Stimulated activated CD8-positive, alpha-beta memory T cell treated with anti-CD3 and anti-CD28 coated beads, Interleukin-4, amount 100 ng/mL, for 1 hour (primary cell): ENCODE data around the gene AFF1.
"Not testable (repeated sequence)": the region's sequence is repeated elsewhere in the genome, so short reads cannot be mapped to it uniquely, and the experiment has no call there.

Experiments
- DNase-seq, 2 donors: peaks; one replicate each; pipeline ENCODE4 v3.0.0-alpha.2; 2020; ENCODE audit warnings: low read depth in 2 of 2, low spot score in 1 of 2

AFF1 gene

GRCh38 chr4:87053802-87054767, 119.3 kb downstream of the AFF1 start:
- no peak for DNase-seq

GRCh38 chr4:87054900-87055299, 120.1 kb downstream of the AFF1 start:
- DNase-seq: no peak

- DNase-seq: no peak
Observed at GRCh38 chr4:87055311-87055710, 120.5 kb downstream of the AFF1 start.

GRCh38 chr4:87056881-87057280, 122.1 kb downstream of the AFF1 start:
- no peak for DNase-seq

DNA sequence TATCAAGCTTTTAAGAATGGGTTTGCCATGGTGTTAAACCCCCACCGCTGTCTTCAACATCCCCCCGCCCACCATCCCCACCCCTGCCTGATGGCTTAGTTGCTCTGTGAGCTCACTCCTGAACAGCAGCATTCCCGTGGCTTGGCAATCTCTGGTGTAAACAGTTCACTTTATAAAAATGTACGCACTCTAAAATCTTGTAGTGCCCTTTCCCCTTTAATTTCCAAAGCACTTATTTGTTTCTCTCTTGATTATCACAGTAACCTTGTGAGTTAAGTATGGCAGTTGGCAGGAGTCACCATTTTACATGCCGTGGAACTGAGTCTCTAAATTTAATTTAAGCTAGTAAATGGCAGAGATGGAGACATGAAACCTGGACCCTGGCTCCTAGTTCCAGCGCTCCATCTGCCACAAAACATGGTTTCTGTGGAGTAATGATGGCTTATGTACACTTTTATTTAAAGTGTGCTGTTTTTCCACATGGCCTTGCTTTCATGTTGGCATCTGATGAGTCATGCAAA, 123.1 kb downstream of the AFF1 start:
- DNase-seq: no peak

DNA sequence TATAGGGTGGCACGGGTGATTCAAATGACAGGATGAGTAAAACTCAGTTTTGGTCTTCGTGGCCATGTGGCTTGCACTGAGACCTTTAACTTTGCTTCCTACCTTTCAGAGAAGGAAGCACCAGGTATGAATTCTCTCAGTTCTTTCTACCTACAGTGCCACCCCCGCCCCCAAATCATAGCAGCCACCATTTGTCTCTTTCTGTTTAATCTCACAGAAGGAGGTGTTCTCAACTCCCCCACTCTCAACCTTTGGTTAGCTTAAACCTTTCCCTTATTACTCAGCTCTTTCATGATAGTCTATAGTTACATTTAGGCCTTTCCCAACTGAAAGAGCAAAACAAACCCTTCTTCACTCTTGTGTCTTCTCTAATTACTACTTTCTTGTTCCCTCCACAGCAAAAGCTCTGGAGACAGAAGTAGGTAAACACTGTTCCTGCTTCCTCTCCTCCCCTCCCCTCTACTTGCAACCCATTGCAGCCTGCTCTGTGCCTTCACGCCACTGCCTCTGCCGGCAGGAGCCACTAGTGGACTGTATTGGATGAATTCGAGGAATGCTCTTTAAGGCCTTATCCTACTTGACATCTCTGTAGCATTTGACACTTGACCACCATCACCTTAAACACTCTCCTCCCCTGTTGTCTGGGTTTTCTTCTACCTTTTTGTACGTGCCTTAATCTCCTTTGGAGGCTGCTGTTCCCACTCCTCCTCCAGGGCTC, 123.7 kb downstream of the AFF1 start:
- no peak for DNase-seq

DNA sequence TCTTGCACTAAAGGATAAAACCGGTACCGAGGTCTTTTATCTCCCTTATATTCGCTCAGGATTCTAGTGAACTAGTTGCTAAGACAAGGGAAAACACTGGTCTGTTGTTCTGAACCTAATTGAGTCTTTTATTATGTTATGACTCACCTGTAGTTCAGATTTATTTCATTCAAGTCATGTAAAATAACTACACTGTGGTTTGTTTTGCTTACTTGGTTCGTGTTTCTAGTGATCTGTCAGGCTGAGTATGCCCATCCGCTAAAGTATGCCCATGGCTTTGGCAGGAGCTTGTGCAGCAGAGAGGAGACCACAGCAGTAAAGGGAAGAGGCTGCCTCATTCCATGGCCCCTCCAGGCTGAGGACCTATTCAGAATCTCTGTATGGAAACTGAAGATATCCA, 126.1 kb downstream of the AFF1 start:
- DNase-seq: no peak

DNA sequence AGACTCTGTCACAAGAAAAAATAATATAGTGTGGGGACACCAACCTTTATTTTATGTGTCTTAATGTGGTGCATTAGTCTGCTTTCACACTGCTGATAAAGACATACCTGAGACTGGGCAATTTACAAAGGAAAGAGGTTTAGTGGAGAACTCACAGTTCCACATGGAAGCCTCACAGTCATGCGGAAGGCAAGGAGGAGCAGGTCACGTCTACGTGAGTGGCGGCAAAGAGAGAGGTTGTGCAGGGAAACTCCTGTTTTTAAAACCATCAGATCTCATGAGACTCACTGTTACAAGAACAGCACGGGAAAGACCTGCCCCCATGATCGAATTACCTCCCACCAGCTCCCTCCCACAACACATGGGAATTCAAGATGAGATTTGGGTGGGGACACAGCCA, 130.2 kb downstream of the AFF1 start:
- no peak for DNase-seq

DNA sequence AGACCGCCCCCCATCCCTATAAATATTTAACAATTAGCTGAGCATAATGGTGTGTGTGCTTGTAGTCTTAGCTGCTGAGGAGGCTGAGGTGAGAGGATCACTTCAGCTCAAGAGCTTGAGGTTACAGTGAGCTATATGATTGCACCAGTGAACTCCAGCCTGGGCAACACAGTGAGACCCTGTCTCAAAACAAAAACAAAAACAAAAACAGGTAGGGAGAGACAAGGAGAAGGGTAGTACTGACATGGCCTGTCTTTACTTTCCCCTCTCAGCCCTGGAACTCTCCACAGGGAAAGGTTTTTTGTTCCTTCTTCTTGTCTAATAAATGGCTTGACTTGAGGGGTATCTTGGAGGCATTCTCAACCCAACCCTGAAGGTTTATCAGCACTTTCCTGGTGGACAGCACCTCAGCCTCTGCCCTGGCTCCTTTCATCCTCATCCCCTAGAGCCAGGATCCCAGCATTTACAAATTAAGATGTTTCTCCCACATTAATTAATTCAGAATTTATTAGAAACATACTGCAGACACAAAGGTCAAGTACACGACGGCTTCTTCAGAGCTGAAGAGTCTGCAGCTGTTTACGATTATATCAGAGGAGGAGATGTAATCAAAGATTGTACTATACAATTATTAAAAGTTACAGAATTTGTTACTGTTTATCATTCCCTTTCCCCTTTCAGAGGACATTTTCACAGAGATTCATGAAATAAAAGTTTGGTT, 131.8 kb downstream of the AFF1 start:
- DNase-seq: no peak

DNA sequence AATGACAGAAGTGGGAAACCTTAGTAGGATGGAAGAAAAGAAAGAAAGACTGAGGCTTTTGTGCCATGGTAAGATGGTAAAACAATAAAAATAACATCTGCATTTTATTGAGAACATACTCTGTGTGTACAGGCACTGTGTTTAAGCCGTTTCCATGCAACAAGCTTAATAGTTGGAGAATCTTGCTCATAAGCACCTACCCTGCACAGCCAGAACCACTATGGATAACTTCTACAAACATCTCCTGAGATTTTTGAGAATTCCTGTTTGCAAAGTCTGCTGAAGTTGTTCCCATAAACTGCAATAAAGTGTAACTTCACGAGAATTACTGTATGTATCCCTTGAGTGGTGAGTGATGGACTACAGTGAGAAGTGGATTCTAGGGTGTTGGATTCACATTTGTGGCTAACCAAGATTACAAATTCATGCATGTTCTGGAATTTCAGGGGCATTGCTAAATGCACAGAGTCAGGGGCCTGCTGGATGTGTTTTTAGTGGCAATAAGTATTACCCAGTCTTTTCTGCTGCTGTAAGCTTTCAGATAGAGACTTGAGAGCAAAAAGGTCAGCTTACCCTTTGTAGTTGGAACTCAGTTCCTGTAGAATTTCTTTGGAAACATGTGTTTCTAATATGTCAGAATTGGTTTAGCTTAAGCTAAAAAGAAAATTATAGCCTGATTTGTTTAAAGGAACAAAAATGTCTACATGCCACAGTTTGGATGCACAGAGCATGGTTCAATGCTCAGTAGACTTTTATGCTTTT, 132.5 kb downstream of the AFF1 start:
- DNase-seq: no peak

DNA sequence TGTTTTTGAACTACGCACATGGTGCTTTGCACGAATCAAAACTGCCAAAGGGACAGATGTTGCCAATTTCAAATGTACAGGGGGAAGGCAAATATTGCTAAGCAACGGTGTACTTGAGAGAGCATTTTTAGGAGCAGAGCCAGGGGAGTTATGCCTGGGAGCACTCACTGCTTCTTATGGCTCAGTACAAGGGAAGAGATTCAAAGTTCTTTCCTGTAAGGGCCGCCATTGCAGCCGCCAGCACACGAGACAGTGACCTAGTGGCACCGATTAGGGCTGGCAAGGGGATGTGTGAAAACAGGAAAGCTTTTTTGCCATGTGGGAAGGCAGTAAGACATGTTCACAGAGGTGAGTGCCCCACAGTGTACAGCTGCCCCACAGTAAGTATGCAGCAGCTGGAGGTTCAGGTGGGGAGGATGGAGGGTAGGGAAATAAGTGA, 133.8 kb downstream of the AFF1 start:
- no peak for DNase-seq

- no peak for DNase-seq
Observed at GRCh38 chr4:87069037-87069742, 134.4 kb downstream of the AFF1 start.

DNA sequence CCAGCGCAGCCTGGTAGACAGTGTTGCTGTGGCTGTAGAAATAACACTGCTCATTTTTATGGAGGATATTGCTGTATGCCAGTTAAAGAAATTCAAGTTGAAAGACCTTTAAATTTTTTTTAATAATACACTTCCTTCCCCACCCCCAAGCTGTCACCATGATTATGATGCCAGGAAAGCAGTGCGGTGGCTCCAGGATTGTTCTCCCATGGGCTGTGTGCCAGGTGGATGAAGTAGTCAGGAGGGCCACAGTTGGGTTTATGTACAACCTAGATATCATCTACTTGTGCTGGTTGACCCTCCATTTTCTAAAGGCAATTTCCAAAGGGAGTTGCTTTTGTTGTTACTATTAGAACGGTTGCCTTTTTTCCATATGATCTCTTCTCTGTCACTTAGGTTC, 136.6 kb downstream of the AFF1 start:
- no peak for DNase-seq

DNA sequence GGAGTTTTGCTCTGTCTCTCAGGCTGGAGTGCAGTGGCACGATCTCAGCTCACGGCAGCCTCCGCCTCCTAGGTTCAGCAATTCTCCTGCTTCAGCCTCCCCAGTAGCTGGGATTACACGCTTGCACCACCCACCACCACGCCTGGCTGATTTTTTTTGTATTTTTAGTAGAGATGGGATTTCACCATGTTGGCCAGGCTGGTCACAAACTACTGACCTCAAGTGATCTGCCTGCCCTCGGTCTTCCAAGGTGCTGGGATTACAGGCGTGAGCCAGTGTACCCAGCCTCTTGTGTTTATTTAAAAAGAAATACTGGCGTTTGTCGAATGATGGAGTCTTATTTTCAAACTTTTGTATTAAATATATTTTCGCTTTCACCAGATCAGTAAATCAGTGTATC, 137.7 kb downstream of the AFF1 start:
- not testable (repeated sequence) for DNase-seq

GRCh38 chr4:87073199-87074120, 138.6 kb downstream of the AFF1 start:
- no peak for DNase-seq

GRCh38 chr4:87074121-87074488, 139.3 kb downstream of the AFF1 start:
- no peak for DNase-seq

DNA sequence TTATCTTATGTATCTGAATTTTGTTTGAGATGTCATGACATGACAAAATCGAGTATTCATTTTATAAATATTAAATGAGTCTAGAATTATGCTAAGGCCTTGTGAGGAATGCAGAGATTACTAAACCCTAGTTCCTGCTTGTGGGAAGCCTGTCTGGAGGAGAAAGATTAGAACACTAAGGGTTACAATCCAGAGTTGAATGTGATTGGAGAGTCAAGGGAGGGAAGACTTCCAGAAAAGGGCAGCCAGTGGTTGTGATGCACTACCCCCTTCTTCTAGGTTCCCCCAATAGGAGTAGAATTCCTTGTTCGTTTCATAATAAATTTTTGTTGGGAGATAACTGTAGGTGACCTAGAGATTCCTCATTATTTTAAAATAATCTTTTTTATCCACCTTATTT, 141.1 kb downstream of the AFF1 start:
- no peak for DNase-seq

DNA sequence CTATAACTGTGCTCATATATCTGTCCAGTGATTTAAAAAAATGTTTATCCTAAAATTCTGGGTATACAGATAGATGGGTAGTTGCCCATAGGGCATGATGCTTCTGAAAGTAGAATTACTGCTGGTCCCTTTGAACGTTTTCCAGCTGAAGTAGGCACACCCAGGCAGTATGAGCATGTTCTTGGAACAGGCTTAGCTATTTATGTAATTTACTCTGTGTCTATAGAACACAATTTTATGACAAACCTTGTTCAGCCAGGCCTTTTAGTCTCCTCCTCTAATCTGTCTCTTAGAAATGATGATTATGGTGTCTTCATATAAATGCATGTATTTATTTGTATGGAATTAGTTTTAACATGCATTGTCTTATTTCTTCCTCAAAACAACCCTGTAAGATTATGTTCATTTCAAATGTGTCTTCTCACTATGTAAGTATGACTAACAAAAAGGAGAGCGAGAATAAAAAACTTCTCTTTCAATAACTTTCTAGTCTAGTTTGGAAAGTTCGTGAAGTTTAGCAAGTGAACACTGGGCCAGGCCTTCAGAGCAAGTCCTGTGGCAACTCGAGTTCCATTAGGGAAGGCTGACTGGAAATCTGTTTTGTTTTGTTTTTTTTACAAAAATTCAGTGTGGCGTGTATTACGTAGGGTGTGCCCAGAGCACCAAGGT, 142.0 kb downstream of the AFF1 start:
- DNase-seq: no peak
